HepG2 (cell line): ENCODE data around the gene TMEM258. TPM values are rescaled to one million over a fixed set of nuclear protein-coding genes. Genes with fewer than 3 reads are reported as not detected.

ENCODE experiments used
- AHR ChIP-seq: IDR thresholded peaks from 2 replicates; pipeline ENCODE4 v1.6.1; 2018; ENCODE audit warnings: missing genetic modification reagents, missing compliant biosample characterization
- BATF2 ChIP-seq: sonication (generic); formaldehyde crosslinking; IDR thresholded peaks from 2 replicates; pipeline ENCODE4 v1.8.0; 2022; ENCODE audit warnings: mild to moderate bottlenecking, missing genetic modification reagents, moderate library complexity
- BHLHE40 ChIP-seq: IDR thresholded peaks from 2 replicates; pipeline ENCODE4 v1.6.1; 2011; ENCODE audit warnings: low read length, improper control_type of control experiment
- CBFB ChIP-seq: sonication (generic); formaldehyde crosslinking; IDR thresholded peaks from 2 replicates; pipeline ENCODE4 v1.4.0; 2020; ENCODE audit warnings: missing genetic modification reagents
- EEA1 ChIP-seq: sonication (generic); formaldehyde crosslinking; IDR thresholded peaks from 2 replicates; pipeline ENCODE4 v1.5.1; 2020; ENCODE audit warnings: mild to moderate bottlenecking, missing genetic modification reagents, borderline replicate concordance
- EHMT2 ChIP-seq: fragments of 200-600 bp; sonication (generic); IDR thresholded peaks from 2 replicates; pipeline ENCODE4 v1.7.0; 2017; ENCODE audit warnings: antibody characterized with exemption, low read depth, low read length, borderline replicate concordance
- ELF1 ChIP-seq: sonication (generic); formaldehyde crosslinking; IDR thresholded peaks from 2 replicates; pipeline ENCODE4 v1.4.0; 2020; ENCODE audit warnings: missing genetic modification reagents
- GPN1 ChIP-seq: sonication (generic); formaldehyde crosslinking; IDR thresholded peaks from 2 replicates; pipeline ENCODE4 v1.5.1; 2020; ENCODE audit warnings: missing genetic modification reagents, borderline replicate concordance
- HNF4G ChIP-seq, 2 experiments: sonication (generic) in 1 of 2; formaldehyde crosslinking in 1 of 2; IDR thresholded peaks; 2 replicates each; pipeline versions ENCODE4 v1.4.0 to v1.6.1; 2011 to 2020; ENCODE audit warnings: borderline replicate concordance in 2 of 2, low read depth in 2 of 2, mild to moderate bottlenecking in 2 of 2, low read length in 1 of 2, missing genetic modification reagents in 1 of 2, moderate library complexity in 1 of 2
- HNRNPH1 ChIP-seq: fragments of 200-400 bp; formaldehyde crosslinking; optimal IDR thresholded peaks from 2 replicates; pipeline ENCODE3; 2017; ENCODE audit warnings: mild to moderate bottlenecking, low read depth, low read length
- HOXA7 ChIP-seq: sonication (generic); formaldehyde crosslinking; IDR thresholded peaks from 2 replicates; pipeline ENCODE4 v1.8.1; 2022; ENCODE audit warnings: mild to moderate bottlenecking, missing genetic modification reagents, moderate library complexity
- MED1 ChIP-seq: sonication (generic); formaldehyde crosslinking; IDR thresholded peaks from 2 replicates; pipeline ENCODE4 v1.4.0; 2020; ENCODE audit warnings: missing genetic modification reagents
- MEF2D ChIP-seq: sonication (generic); formaldehyde crosslinking; IDR thresholded peaks from 2 replicates; pipeline ENCODE4 v1.5.1; 2020; ENCODE audit warnings: mild to moderate bottlenecking, missing genetic modification reagents
- MTF1 ChIP-seq: sonication (generic); formaldehyde crosslinking; IDR thresholded peaks from 2 replicates; pipeline ENCODE4 v1.5.0; 2020; ENCODE audit warnings: missing genetic modification reagents
- NR2C2 ChIP-seq: sonication (generic); formaldehyde crosslinking; IDR thresholded peaks from 2 replicates; pipeline ENCODE4 v1.4.0; 2020; ENCODE audit warnings: missing genetic modification reagents, mild to moderate bottlenecking, moderate library complexity, borderline replicate concordance
- NR3C1 ChIP-seq: sonication (generic); formaldehyde crosslinking; IDR thresholded peaks from 2 replicates; pipeline ENCODE4 v1.4.0; 2020; ENCODE audit warnings: missing genetic modification reagents
- PITX1 ChIP-seq: sonication (generic); formaldehyde crosslinking; IDR thresholded peaks from 2 replicates; pipeline ENCODE4 v1.5.1; 2020; ENCODE audit warnings: mild to moderate bottlenecking, missing genetic modification reagents
- PPARG ChIP-seq: conservative IDR thresholded peaks from 2 replicates; pipeline ENCODE4 v1.6.1; 2016; ENCODE audit warnings: missing biosample characterization, missing genetic modification reagents
- RBM39 ChIP-seq: fragments of 200-400 bp; formaldehyde crosslinking; IDR thresholded peaks from one replicate; pipeline ENCODE4 v1.6.1; 2018; ENCODE audit warnings: antibody characterized with exemption, mild to moderate bottlenecking, low read depth, low read length; ENCODE audit not compliant: poor library complexity, severe bottlenecking
- RFX3 ChIP-seq: IDR thresholded peaks from 2 replicates; pipeline ENCODE4 v1.6.1; 2016; ENCODE audit warnings: missing biosample characterization, missing genetic modification reagents
- SMAD9 ChIP-seq: sonication (generic); formaldehyde crosslinking; IDR thresholded peaks from 2 replicates; pipeline ENCODE4 v1.5.1; 2020; ENCODE audit warnings: mild to moderate bottlenecking, missing genetic modification reagents
- YY1 ChIP-seq: IDR thresholded peaks from 2 replicates; pipeline ENCODE4 v1.6.1; 2011; ENCODE audit warnings: low read length, low read depth, moderate library complexity, mild to moderate bottlenecking; ENCODE audit not compliant: insufficient read depth, insufficient replicate concordance
- ZFY ChIP-seq: sonication (generic); formaldehyde crosslinking; IDR thresholded peaks from 2 replicates; pipeline ENCODE4 v1.4.0; 2020; ENCODE audit warnings: missing genetic modification reagents
- ZNF251 ChIP-seq: sonication (generic); formaldehyde crosslinking; IDR thresholded peaks from 2 replicates; pipeline ENCODE4 v1.9.0; 2021; ENCODE audit warnings: mild to moderate bottlenecking, missing genetic modification reagents
- ZNF296 ChIP-seq: sonication (generic); formaldehyde crosslinking; conservative IDR thresholded peaks from 2 replicates; pipeline ENCODE4 v1.5.0; 2020; ENCODE audit warnings: mild to moderate bottlenecking, missing genetic modification reagents
- ZNF362 ChIP-seq: sonication (generic); formaldehyde crosslinking; IDR thresholded peaks from 2 replicates; pipeline ENCODE4 v1.4.0; 2020; ENCODE audit warnings: missing genetic modification reagents, mild to moderate bottlenecking, borderline replicate concordance
- ZNF547 ChIP-seq: sonication (generic); formaldehyde crosslinking; IDR thresholded peaks from 2 replicates; pipeline ENCODE4 v1.5.1; 2020; ENCODE audit warnings: mild to moderate bottlenecking, missing genetic modification reagents
- ZNF740 ChIP-seq: sonication (generic); formaldehyde crosslinking; IDR thresholded peaks from 2 replicates; pipeline ENCODE4 v1.4.0; 2020; ENCODE audit warnings: missing genetic modification reagents
- ZNF883 ChIP-seq: sonication (generic); formaldehyde crosslinking; IDR thresholded peaks from 2 replicates; pipeline ENCODE4 v1.5.1; 2020; ENCODE audit warnings: mild to moderate bottlenecking, missing genetic modification reagents; ENCODE audit errors: not compliant biosample characterization
- ZZZ3 ChIP-seq: sonication (generic); formaldehyde crosslinking; IDR thresholded peaks from 2 replicates; pipeline ENCODE4 v1.4.0; 2020; ENCODE audit warnings: missing genetic modification reagents, mild to moderate bottlenecking, borderline replicate concordance
- polyA plus RNA-seq, 8 experiments: library from polyadenylated mRNA; depleted of rRNA in 3 of 8; stranded (reverse) in 7 of 8; unstranded in 1 of 8; fragments of >200 nt; fragmentation: Illumina TruSeq in 4 of 8; extraction: Trizol in 4 of 8; gene quantifications; 2 replicates each; pipeline versions ENCODE4 v1.2.1 to v1.2.3, GENCODE V29; 2011 to 2016; ENCODE audit warnings: low read depth in 4 of 8, missing spikeins in 1 of 8, mixed read lengths in 1 of 8; ENCODE audit not compliant: insufficient read depth in 1 of 8
- total RNA-seq, 5 experiments: library from RNA; depleted of rRNA; stranded (reverse); fragments of >200 nt; fragmentation: Illumina TruSeq; extraction: Trizol; gene quantifications; 2 replicates each; pipeline ENCODE4 v1.2.3, GENCODE V29; 2016; ENCODE audit warnings: low read depth in 1 of 5

TMEM258 gene
- total and polyA plus RNA-seq, 2 of the 13 experiments (the other 11 are each of a cell fraction or from before 2014, with no cell fraction given): 175 to 424 TPM

GRCh38 chr11:61816736-61817455 is 24.5 kb upstream of the TMEM258 start, which contains the start of gene FADS1 (continued):
- peak; percentile 71 for TF ChIP-seq RBM39
- peak; percentile 83 for TF ChIP-seq ZNF547 (CRISPR knock-in tag)
- TF ChIP-seq BATF2 (CRISPR knock-in tag): no peak
- TF ChIP-seq AHR: no peak
- TF ChIP-seq ZNF251 (CRISPR knock-in tag): no peak
- TF ChIP-seq GPN1 (CRISPR knock-in tag): no peak
- peak; percentile 64 for TF ChIP-seq ZNF883
- TF ChIP-seq ZZZ3: peak; percentile 79; the same call in 1 of the 2 replicates
- no peak for TF ChIP-seq PITX1 (CRISPR knock-in tag)
- TF ChIP-seq NR3C1 (CRISPR knock-in tag): no peak
- TF ChIP-seq ZFY: peak; percentile 83
- TF ChIP-seq ELF1 (CRISPR knock-in tag): peak; percentile 75
- no peak for TF ChIP-seq HNF4G (IDR thresholded peaks at IDR 0.05; ENCODE audit: borderline replicate concordance, low read depth, low read length)
- TF ChIP-seq HNF4G (CRISPR knock-in tag; IDR thresholded peaks at IDR 0.05; ENCODE audit: borderline replicate concordance, low read depth): 0 out of 2 replicates have a peak, but pooled peaks have one; percentile 45
- no peak for TF ChIP-seq BHLHE40
- no peak for TF ChIP-seq HOXA7 (CRISPR knock-in tag)
- TF ChIP-seq EHMT2: no peak
- TF ChIP-seq MEF2D (CRISPR knock-in tag): no peak
- no peak for TF ChIP-seq ZNF296
- peak; percentile 67 for TF ChIP-seq YY1
- peak; percentile 65; the same call in 1 of the 2 replicates for TF ChIP-seq ZNF362 (CRISPR knock-in tag)
- TF ChIP-seq MED1 (CRISPR knock-in tag): peak; percentile 90
- TF ChIP-seq SMAD9 (CRISPR knock-in tag): no peak
- TF ChIP-seq NR2C2: peak; percentile 70
- TF ChIP-seq EEA1 (CRISPR knock-in tag): peak; percentile 60; the same call in 1 of the 2 replicates
- peak; percentile 55; the same call in 1 of the 2 replicates for TF ChIP-seq CBFB (CRISPR knock-in tag)
- no peak for TF ChIP-seq HNRNPH1
- no peak for TF ChIP-seq ZNF740
- TF ChIP-seq MTF1 (CRISPR knock-in tag): no peak
- TF ChIP-seq RFX3 (CRISPR knock-in tag): no peak
- peak; percentile 53 for TF ChIP-seq PPARG
